ENCODE data around the gene CKAP4.

Gene CKAP4

GRCh38 chr12:106195621-106196027, 52.2 kb downstream of the CKAP4 start:
- DNase-seq (ENCODE audit: low spot score), result no peak

GRCh38 chr12:106194351-106194750, 53.5 kb downstream of the CKAP4 start:
- no peak for DNase-seq (ENCODE audit: low spot score)

GRCh38 chr12:106193394-106194215, 54.2 kb downstream of the CKAP4 start:
- DNase-seq (ENCODE audit: low spot score), result no peak

- no peak for DNase-seq (ENCODE audit: low spot score)
Measured at GRCh38 chr12:106192659-106193393, 55.0 kb downstream of the CKAP4 start.

- DNase-seq (ENCODE audit: low spot score), result no peak
Measured at GRCh38 chr12:106190581-106190980, 57.2 kb downstream of the CKAP4 start.

- no peak for DNase-seq (ENCODE audit: low spot score)
Measured at GRCh38 chr12:106189341-106189740, 58.5 kb downstream of the CKAP4 start.

GRCh38 chr12:106188256-106188655, 59.6 kb downstream of the CKAP4 start:
- DNase-seq (ENCODE audit: low spot score), result no peak

Data from CD4-positive, alpha-beta T cell treated with Interleukin-15 for 4 hours (primary cell).